ENCODE measurements around the gene RAB3IP. TPM values are rescaled to one million over a fixed set of nuclear protein-coding genes. Genes with fewer than 3 reads are reported as not detected.

RAB3IP gene
- total and polyA plus RNA-seq, 2 of the 4 experiments (the other 2 are of a cell fraction), result 1.5 to 2.7 TPM

DNA sequence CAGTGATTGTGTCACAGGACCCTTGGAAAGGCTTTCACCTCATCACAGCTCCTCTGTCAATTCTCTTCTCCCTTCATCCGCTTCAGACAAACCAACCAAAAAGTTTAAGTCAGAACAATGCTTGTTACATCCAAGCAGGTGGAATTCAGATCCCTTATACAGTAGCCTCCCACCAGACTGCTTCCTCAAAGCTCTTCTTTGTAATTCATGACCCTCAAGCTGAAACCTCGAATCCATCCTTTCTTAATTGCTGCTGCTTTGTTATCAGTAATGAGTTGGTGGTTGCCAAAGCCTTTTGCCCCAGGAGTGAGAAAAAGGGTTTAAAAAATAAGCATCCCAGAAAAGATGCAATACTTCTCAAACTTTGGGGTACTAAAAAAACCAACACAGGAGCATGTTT is 49.0 kb upstream of the RAB3IP start:
- H3K4me2 ChIP-seq (ENCODE audit: low read depth, low read length), result no peak overlapping the region
- no peaks in the 10 kb centered on the region for H4K20me1 ChIP-seq (ENCODE audit: insufficient read depth, low read length)
- peaks cover 8% of the 10 kb centered on the region for H3K9me1 ChIP-seq (ENCODE audit: insufficient read depth, low read length)
- no peaks in the 10 kb centered on the region for H3K9me3 ChIP-seq (ENCODE audit: control insufficient read depth, insufficient read depth, low read length)
- no TSS peak for BruUV-seq (replicated peaks)
- CTCF ChIA-PET, result no interaction called here
- no peak overlapping the region; the same call in 1 of the 2 replicates for H3K9ac ChIP-seq (ENCODE audit: low read depth, low read length)
- H4K5ac ChIP-seq (ENCODE audit: low read depth, low read length), result no peak overlapping the region; the same call in 1 of the 2 replicates
- dilution Hi-C loops (cut with HindIII; ENCODE audit: low sequenced_read_pairs, unreplicated experiment) (no loop called here), intact Hi-C loops (cut with micrococcal nuclease) (loop anchor here (2.0 kb wide), 1 partner anchor 33 kb away; no protein-coding TSS in a partner anchor), in situ Hi-C loops (cut with MboI; ENCODE audit: low sequenced_read_pairs) (no loop called here)
- H3K27me3 ChIP-seq (ENCODE audit: control insufficient read depth, insufficient read depth, low read length), result no peaks in the 10 kb centered on the region
- H3K23ac ChIP-seq (ENCODE audit: low read depth, low read length), result no peak overlapping the region
- peak overlapping the region; percentile 3; the same call in 1 of the 2 replicates for H3K18ac ChIP-seq (ENCODE audit: low read depth, low read length)
- peaks cover 8% of the 10 kb centered on the region for H3K4me1 ChIP-seq (ENCODE audit: control insufficient read depth, insufficient read depth, low read length)
- WGBS, 2 experiments (ENCODE audit: extremely low coverage in 2 of 2, insufficient read length in 1 of 2), result no CpG with 5 or more reads among the region's 2 CpGs
- H3K4ac ChIP-seq (ENCODE audit: low read depth, low read length), result no peak overlapping the region
- H3K56ac ChIP-seq (ENCODE audit: extremely low read depth, insufficient read depth, low read length), result no peak overlapping the region
- ATAC-seq (ENCODE audit: low read depth) (no peak), DNase-seq (no peak)
- H3K14ac ChIP-seq (replicated peaks; ENCODE audit: low read depth, low read length), result no peak overlapping the region
- TF ChIP-seq RAD21 (IDR thresholded peaks at IDR 0.05; ENCODE audit: low read length) (no peak), MAZ (IDR thresholded peaks at IDR 0.05; ENCODE audit: borderline replicate concordance, low read depth, low read length) (no peak), MAFK (IDR thresholded peaks at IDR 0.05; ENCODE audit: low read depth, low read length) (no peak), FOS (IDR thresholded peaks at IDR 0.05; ENCODE audit: low read depth, low read length) (no peak), CEBPB (IDR thresholded peaks at IDR 0.05; ENCODE audit: low read depth, low read length) (no peak), NFE2L2 (IDR thresholded peaks at IDR 0.05; ENCODE audit: low read depth, low read length) (no peak), CHD1 (IDR thresholded peaks at IDR 0.05; ENCODE audit: low read depth, low read length) (no peak), MXI1 (IDR thresholded peaks at IDR 0.05; ENCODE audit: borderline replicate concordance, low read depth, low read length) (no peak), RFX5 (IDR thresholded peaks at IDR 0.05; ENCODE audit: low read depth, low read length) (no peak), BHLHE40 (IDR thresholded peaks at IDR 0.05; ENCODE audit: low read depth, low read length) (no peak), RCOR1 (IDR thresholded peaks at IDR 0.05; ENCODE audit: insufficient replicate concordance, low read length) (no peak)
- TF ChIP-seq, protein P1, sequence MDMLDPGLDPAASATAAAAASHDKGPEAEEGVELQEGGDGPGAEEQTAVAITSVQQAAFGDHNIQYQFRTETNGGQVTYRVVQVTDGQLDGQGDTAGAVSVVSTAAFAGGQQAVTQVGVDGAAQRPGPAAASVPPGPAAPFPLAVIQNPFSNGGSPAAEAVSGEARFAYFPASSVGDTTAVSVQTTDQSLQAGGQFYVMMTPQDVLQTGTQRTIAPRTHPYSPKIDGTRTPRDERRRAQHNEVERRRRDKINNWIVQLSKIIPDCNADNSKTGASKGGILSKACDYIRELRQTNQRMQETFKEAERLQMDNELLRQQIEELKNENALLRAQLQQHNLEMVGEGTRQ (IDR thresholded peaks at IDR 0.05; ENCODE audit: low read depth, low read length), result no peak
- H2AK5ac ChIP-seq (ENCODE audit: low read depth, low read length), result no peak overlapping the region
- POLR2A ChIA-PET (ENCODE audit: unreplicated experiment), result no interaction called here
- no peaks in the 10 kb centered on the region for H3K36me3 ChIP-seq (ENCODE audit: control insufficient read depth, insufficient read depth, low read length)
- no peak overlapping the region for H2AFZ ChIP-seq (replicated peaks; ENCODE audit: low read length, poor library complexity)
- peak overlapping the region; percentile 22 to 23; a peak in 2 of 4 replicates for H4K8ac ChIP-seq (ENCODE audit: low read depth in 2 of 2, low read length in 2 of 2)
- peak overlapping the region; percentile 14 for H2BK5ac ChIP-seq (ENCODE audit: low read depth, low read length, poor library complexity, severe bottlenecking)
- peak overlapping the region; percentile 36; the same call in 1 of the 2 replicates for H2BK20ac ChIP-seq (ENCODE audit: low read depth, low read length)
- no peak overlapping the region for H3K27ac ChIP-seq (ENCODE audit: insufficient read depth, low read length)
- H3K4me3 ChIP-seq (ENCODE audit: insufficient read depth, low read depth, low read length), result no peak overlapping the region
- peak overlapping the region; percentile 58; the same call in 1 of the 3 replicates for H2BK15ac ChIP-seq (ENCODE audit: low read depth, low read length)
- H2AK9ac ChIP-seq (replicated peaks; ENCODE audit: low read depth, low read length, poor library complexity), result no peak overlapping the region
- H4K91ac ChIP-seq (ENCODE audit: insufficient read depth, low read depth, low read length), result 0 out of 2 replicates have a peak overlapping the region, but pooled peaks have one; percentile 39
- peak overlapping the region; percentile 35 for H2BK120ac ChIP-seq (ENCODE audit: low read depth, low read length)
- no peaks in the 10 kb centered on the region for H3K79me1 ChIP-seq (ENCODE audit: low read depth in 1 of 2, low read length in 2 of 2)
